ENCODE data around the gene PGAM2.

The PGAM2 gene

DNA sequence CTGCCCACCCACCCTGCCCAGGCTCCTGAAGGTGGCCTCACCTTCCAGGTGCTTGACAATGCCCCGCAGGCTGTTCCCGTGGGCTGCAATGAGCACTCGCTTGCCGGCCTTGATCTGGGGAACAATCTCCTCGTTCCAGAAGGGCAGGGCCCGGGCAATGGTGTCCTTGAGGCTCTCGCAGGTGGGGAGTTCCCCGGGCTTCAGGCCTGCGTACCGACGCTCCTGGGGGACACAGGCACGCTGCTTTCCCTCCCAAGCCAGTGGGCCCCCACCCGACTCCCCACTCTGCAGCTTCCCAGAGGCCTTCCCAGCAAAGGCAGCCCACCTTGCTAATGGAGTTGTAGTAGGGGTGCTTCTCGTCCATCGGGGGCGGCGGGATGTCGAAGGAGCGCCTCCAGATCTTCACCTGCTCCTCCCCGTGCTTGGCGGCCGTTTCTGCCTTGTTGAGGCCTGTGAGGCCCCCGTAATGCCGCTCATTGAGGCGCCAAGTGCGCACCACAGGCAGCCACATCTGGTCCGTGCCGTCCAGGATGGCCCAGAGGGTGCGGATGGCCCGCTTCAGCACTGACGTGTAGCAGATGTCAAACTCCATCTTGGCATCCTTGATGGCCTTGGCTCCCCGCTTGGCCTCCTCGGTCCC, 456 bp downstream of the PGAM2 start:
- no peak for DNase-seq (ENCODE audit: low read depth)

DNA sequence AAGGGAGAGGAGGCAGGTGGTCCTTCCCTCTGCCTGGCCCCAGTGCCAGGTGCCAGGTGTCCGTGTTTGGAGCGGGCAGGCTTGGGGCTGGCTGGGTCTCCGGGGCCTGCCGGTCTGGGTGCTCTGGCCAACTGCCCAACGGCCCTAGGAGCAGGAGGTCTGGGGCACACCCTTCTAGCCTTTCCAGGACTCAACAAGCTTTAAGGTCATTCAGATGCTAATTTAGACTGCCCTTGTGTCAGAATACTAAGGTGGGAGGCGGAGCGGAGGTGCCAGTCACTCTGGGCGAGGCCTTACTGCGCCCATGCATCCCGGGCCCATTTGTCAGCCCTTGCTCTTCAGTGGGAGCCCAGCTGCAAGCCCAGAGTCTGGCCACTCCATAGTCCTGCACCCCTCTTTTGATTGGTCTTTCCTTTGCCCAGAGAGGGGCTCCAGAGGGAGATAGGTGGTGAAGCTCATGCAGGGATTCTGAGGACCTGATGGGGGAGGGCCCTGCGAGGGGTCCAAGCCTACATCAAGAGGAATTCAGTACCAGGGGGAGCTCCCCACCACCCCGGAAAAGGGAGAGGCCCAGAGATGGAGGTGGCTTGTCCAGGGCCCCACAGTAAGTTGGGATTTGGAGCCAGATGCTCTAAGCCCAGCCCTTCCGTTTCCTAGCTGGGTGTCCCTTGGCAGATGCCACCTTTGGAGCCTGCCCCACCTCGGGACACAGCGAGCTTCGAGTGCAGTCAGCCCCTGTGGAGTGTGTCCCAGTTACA, 1.3 kb downstream of the PGAM2 start:
- no peak for DNase-seq (ENCODE audit: low read depth)

DNA sequence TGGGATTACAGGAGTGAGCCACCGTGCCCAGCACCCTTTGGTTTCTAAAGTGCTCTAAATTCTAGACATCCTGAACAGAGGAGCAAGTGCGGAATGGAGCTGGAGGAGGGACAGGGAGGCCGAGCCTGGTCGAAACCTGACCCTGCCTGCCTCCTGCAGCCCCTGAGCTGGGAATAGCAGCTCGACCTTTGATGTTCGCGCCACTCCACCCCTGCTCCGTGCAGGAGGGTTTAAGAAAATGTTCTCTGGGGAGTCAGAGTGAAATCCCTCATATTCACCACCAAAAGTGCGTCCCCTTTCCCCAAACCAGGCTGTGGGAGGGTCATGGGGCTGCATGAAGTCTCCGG, 1.8 kb downstream of the PGAM2 start:
- DNase-seq (ENCODE audit: low read depth): no peak

DNA sequence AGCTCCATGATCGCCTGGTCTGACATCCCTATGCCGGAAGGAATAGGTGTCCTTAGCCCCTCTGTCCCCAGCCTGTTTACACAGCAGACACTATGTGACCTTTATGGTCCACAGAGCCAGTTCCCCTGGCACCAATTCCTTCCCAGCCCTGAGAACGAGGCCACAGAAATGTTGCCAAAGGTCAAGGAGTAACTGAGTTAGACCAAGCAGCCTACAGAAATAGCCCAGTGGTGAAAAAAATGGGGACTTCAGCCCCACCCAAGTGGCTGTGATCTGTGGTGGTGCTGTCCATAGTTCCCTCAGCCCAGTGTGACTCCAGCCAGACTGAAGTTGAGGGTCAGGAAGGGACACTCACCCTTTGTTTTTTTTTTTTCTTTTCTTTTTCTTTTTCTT, 2.5 kb downstream of the PGAM2 start:
- no peak for DNase-seq (ENCODE audit: low read depth)

DNA sequence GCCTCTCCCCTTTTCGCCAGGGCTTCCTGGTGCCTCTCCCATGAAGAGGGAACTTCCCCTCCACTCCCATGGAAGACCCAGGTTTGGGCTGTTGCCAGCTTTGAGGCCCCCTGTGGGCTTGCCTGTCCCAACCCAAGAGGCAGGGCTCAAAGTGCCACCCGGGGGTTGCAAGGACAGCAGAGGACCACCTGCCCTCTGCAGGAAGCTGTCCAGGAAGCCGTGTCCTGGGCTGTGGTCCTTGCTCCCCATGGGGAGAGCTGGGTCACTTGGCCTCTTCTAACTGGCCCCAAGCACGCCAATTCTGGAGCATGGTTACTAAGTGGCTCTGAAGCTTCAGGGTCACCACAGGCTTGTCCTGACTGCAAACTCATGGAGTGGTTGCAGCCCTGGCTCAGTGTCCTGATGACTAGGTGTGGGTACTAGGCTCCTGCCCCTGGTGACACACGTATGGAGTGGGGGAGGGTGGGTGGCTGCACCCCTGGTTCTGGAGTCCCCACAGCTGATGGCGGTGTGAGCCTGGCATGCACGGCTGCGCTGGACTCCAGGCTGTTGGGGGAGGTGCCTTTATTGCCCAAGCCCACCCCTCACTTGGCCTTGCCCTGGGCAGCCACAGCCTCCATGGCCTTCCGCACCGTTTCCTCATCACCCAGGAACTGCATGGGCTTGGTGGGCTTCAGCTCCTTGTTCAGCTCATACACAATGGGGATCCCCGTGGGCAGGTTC, 3.0 kb downstream of the PGAM2 start:
- no peak for DNase-seq (ENCODE audit: low read depth)

DNA sequence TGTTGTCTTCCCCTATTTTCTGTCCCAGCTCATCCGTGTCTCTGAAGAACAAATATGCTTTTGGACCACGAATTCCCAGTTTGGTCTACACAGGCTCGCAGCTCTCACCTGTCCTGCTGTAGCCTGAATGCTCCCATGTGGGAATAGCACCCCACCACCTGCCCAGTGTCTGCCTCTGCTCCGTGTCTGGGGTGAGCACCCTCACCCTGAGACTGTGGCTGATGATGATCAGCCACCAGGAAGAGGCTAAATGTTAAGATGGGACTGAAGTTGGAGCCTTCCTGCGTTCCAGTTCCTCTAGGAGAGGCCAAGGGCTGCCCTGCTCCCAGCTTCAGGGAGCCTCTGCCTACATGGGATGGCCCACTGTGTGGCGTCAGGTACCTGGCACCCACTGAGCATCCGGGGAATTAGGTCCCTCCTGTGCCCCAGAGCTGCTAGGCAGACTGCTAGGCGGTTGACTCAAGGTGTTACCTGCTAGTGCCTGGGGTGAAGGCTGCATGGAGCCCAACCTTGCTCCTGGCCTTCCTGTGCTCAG, 3.7 kb downstream of the PGAM2 start:
- DNase-seq (ENCODE audit: low read depth): no peak

DNA sequence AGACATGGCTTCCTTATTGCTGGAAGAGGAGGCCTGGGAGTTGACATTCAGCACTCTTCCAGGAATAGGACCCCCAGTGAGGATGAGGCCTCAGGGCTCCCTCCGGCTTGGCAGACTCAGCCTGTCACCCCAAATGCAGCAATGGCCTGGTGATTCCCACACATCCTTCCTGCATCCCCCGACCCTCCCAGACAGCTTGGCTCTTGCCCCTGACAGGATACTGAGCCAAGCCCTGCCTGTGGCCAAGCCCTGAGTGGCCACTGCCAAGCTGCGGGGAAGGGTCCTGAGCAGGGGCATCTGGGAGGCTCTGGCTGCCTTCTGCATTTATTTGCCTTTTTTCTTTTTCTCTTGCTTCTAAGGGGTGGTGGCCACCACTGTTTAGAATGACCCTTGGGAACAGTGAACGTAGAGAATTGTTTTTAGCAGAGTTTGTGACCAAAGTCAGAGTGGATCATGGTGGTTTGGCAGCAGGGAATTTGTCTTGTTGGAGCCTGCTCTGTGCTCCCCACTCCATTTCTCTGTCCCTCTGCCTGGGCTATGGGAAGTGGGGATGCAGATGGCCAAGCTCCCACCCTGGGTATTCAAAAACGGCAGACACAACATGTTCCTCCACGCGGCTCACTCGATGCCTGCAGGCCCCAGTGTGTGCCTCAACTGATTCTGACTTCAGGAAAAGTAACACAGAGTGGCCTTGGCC, 4.3 kb downstream of the PGAM2 start:
- no peak for DNase-seq (ENCODE audit: low read depth)

DNA sequence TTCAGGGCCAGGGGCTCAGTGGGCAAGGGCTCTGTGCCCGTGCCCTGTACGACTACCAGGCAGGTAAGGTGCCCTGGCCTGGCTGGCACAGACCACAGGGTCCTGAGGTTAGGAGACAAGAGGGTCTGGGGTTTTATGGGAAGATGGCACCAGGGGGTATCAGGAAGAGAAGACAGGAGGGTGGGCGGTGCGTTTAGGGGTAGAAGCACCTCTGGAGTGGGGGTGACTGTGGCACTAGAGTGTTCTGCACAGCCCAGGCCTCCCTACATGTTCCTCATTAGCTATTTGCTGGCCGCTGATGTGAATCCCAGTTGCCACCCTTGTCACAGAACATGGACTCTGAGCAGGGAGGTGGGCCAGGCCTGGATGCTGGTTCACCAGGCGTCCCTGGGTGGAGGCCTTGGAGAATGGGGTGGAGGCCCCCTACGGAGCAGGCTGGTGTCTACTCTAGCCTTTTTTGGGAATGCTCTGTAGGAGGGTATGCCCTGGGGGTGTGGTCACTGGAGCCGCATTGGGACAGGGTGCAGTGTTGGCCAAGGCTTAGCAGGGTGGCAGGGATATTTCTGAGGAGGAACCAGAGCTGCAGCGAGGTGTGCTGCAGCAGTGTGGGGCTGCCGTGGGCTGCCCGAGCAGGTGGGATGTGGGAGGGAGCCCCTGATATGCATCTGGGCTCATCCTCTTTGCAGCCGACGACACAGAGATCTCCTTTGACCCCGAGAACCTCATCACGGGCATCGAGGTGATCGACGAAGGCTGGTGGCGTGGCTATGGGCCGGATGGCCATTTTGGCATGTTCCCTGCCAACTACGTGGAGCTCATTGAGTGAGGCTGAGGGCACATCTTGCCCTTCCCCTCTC, 5.0 kb downstream of the PGAM2 start:
- no peak for DNase-seq (ENCODE audit: low read depth)

DNA sequence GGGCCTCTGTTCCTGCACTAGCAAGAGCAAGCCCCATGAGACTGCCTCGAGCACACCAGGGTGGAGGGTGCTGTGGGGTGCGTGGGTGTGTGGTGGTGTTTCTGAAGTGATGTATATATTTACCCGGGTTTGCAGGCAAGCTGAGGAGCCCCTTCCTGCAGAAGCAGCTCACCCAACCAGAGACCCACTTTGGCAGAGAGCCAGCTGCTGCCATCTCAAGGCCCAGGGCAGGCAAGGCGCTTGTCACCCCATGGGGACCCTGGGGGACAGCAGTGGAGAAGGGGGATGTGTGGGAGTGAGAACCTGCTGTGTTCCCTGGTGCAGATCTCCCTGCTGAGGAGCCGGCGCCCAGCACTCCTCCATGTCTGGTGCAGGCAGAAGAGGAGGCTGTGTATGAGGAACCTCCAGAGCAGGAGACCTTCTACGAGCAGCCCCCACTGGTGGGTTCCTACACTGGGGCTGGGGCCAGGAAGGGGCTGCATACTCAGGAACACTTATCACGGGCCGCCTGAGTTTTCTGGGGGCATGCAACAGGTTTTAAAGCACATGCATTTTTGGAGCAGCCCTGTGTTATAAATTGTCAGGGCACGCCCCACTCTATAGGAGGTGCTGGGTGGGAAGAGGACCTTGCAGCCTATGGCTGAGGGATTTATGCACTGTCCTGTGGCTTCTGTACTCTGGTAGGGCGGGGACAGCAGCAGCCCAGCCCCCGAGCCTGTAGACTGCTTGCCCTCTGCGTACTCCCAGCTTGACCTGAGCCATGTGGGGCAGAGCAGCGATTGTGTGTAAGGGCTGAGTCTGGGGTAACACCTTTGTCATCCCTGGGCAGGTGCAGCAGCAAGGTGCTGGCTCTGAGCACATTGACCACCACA, 5.9 kb downstream of the PGAM2 start:
- DNase-seq (ENCODE audit: low read depth): no peak

DNA sequence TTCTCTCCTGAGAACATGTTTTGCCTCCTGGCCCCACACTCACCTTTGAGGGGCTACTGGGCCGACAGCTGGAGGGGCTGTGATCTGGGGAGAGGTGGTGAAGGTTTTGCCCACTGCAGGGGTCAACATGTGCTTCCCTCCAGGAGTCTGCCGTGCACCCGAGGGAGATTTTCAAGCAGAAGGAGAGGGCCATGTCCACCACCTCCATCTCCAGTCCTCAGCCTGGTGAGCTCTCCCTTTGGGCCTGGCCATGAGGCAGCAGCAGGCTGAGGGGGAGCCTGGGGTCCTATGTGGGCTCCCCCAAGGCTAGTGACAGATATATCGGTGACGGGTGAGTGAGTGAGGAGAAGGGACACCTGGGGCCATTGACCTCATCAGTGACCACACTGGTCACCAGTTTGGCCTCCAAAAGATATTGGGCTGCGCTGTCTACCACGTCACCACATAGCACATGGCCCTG, 6.6 kb downstream of the PGAM2 start:
- no peak for DNase-seq (ENCODE audit: low read depth)

DNA sequence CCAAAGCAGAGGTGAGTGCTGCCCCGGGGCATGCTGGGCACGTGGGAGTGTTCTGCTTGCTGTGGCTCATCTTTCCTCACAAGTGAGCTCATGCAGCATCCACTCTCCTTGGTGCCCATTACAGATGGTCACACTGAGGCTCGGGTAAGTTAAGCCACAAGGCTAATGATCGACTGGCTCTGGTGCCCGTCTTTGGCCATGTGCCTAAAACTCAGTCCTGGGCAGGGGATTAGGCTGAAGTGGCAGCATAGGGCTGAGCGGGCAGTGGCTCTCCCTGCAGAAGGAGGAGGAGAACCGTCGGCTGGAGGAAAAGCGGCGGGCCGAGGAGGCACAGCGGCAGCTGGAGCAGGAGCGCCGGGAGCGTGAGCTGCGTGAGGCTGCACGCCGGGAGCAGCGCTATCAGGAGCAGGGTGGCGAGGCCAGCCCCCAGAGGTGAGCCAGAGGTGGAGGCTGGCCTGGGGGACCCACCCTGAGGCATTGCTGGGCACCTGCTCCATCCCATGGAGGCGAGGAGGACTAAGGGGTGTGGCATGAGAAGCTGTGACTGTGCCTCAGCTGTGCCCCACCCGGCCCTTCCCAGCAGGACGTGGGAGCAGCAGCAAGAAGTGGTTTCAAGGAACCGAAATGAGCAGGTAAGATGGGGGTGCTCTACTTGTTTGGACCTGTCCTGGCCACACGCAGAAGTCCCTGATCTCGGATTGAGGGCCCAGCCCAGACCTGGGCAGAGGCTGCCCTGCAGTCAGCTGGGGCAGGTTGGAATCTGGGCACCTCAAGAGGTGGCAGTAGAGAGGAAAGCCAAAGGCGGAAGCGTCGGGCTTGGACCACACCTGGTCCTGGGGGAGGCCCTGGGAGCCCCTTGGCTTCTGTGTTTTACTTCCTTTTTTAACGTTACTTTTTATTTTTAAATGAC, 7.3 kb downstream of the PGAM2 start:
- no peak for DNase-seq (ENCODE audit: low read depth)

DNA sequence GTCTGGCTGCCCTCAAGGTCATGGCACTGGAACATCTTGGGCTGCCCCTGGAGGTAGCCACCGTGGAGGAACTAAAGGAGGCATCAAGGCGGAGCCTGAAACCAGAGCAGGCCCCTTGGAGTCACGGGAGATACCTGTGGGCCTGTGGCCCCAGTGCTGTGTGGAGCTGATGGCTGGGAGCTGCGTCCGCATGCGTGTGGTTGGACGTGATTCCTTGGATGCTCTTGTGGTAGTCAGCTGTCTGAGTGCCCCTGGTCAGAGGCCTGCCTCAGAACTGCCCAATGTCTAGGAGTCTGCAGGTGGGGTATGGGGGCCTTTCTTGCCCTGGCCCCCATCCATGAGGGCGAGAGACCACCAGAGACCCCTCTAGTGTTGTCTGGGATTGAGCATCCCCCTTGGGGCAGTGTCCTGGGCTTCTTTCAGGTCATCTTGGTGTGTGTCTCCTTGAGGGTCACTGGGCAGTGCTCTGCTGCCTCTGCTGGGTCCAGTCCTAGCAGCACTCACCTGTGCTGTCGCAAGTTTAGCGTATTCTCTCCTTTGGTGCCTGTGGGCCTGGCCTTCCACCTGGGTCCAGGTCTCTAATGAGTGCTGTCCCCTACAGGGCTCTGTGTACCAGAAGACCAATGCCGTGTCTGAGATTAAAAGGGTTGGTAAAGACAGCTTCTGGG, 8.1 kb downstream of the PGAM2 start:
- DNase-seq (ENCODE audit: low read depth): no peak

DNA sequence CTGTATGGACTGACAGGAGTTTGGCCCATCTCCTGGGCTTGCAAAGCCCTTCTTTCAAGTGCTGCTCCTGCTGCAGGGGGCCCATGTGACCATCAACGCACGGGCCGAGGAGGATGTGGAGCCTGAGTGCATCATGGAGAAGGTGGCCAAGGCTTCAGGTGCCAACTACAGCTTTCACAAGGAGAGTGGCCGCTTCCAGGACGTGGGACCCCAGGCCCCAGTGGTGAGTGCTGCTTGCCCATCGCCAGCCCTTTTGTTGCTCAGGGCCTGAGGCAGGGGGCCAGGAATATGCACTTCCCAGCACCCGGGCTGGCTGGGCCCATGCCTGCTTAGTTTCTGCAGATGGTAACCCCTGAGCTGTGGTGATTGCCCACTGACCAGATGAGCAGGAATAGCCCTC, 8.7 kb downstream of the PGAM2 start:
- no peak for DNase-seq (ENCODE audit: low read depth)

DNA sequence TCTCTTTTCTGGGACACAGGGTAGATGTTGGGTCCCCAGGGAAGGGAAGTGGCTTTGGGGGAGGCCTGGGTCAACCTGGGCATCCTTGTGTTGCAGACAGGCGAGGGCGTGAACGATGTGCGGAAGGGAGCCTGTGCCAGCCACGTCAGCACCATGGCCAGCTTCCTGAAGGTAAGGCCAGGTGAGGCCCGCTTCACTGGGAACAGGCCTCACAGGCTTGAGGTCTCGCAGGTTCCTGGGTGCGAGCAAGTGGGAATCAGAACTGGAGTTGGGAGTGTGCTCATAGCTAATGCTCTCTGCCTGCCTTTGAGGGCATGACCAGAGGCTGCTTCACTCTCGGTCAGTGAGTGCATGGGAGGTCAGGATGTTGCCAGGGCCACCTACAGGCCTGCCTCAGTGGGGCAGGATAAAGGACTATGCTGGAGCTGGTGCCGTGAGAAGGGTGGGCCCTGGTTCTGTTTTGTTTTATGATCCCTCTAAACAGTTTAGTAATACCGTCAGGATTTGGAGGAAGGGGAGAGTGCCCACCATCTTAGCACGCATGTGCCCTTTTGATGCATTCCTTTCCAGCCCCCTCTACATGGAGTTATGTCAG, 12.5 kb downstream of the PGAM2 start:
- no peak for DNase-seq (ENCODE audit: low read depth)

DNA sequence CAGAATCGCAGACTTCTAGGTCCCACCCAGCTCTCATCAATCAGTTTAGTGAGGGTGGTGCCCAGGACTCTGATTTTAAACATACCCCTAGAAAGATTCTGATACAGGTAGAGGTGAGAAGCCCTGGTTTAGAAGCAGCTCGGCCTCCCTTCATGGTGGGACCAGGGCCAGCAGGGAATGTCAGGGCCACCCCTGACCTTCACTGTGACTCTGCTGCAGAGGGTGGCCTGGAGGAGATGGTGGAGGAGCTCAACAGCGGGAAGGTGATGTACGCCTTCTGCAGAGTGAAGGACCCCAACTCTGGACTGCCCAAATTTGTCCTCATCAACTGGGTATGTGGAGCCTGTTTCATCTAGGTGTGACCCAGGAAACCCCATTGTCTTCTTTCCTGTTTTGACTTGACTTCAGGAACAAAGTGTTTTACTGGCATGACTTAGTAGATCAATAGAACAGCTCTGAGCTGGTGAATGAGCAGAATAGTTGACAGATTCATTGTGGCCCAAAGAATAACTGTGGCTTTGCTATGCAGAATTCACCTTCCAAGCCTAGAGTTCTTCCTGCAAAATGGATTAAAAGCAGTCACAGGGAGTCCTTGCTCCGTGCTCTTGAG, 13.7 kb downstream of the PGAM2 start:
- no peak for DNase-seq (ENCODE audit: low read depth)

DNA sequence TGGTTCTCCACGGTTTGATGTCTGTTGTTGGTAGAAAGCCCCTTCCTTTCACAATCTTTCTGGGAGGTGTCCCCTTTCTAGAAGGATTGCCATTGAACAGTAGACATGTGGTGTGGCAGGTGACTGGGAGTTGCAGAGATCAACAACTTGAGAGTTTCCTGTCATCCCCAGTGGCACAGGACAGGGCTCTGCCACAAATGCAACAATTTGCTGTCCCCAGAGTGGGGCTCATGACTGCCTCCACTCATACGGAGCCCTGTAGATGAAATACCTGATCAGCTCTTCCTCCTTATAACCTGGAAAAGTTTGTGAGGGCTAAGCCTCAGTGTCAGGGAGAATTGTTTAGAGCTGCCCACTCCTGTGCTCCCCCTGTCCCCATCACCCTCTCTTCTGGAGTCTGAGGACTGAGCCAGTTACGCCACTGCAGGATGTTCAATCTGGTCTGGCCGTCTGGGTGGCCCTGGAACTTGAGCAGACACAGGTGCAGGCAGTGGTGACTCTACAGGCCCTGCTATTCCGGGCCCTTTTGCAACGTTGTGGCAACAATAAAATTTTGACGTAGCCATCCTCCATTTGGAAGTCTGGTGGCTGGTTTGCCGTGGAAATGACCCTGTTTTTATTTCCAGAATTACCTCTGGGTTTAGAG, 14.3 kb downstream of the PGAM2 start:
- no peak for DNase-seq (ENCODE audit: low read depth)

DNA sequence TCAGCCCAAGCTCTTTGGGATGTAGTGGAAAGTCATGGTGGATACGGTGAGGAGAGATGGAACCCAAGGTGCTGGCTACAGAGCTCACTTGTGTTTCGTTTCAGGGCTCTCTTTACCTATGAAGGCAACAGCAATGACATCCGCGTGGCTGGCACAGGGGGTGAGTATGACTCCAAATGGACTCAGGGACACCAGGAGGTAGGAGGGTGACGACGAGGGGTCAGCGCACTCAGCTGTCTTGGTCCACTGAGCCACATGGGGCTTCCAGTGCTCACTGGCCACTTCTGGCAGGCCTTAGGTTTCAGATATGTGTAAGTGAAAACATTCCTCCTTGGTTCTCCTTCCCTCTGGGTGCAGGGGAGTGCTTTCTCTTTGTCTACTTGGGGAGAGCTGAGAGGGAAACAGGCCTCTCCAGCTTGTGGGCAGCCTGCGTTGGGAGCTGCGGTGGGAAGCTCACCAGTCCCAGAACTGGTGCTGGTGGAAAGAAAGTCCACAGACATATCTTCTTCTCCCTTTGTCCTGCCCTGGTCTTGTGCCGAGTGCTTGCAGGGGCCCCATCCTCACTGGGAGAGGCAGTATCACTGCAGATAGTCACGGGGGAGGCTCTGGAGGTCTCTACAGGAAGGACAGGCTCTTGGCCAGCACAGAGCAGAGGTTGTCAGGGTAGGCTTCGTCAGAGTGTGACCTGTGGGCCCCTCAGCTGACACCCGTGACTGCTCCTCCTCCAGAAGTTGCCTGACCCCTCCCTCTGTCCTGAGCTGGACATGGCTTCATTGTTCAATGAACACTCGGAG, 15.0 kb downstream of the PGAM2 start:
- DNase-seq (ENCODE audit: low read depth): no peak

Measured in stimulated activated CD4-positive, alpha-beta T cell treated with anti-CD3 and anti-CD28 coated beads, Interleukin-2, amount 100 ng/mL, for 4 hours (primary cell).